Right lobe of liver (tissue), 6 donors: ENCODE results near the gene PLCD1. TPM values are rescaled to one million over a fixed set of nuclear protein-coding genes. Genes with fewer than 3 reads are reported as not detected.
A peak's percentile ranks its signal among the peaks of the same experiment; 100 is the strongest.
"Not testable (repeated sequence)": the region's sequence is repeated elsewhere in the genome, so short reads cannot be mapped to it uniquely, and the experiment has no call there.

ENCODE experiments used
- ATAC-seq, 4 donors: fragments of 200-7000 bp; cut with Tn5 transposase; one replicate each; pipeline ENCODE4 v1.9.1; 2020; ENCODE audit warnings: mild to moderate bottlenecking in 4 of 4, moderate library complexity in 4 of 4
- DNase-seq, 3 donors: peaks; one replicate each; pipeline ENCODE4 v3.0.0-alpha.2; 2020
- H3K27ac ChIP-seq, 3 donors: fragments of 200-600 bp; one replicate each; pipeline ENCODE4 v1.8.0; 2022
- H3K27me3 ChIP-seq, 2 donors: fragments of 200-600 bp; one replicate each; pipeline ENCODE4 v1.8.0; 2022
- H3K36me3 ChIP-seq, 4 donors: fragments of 200-600 bp; sonication (generic) in 1 of 4; one replicate each; pipeline versions ENCODE4 v1.5.1 to v1.8.0; 2017 to 2022; ENCODE audit warnings: control low read depth in 1 of 4
- H3K4me1 ChIP-seq, 4 donors: fragments of 200-600 bp; sonication (generic) in 1 of 4; one replicate each; pipeline versions ENCODE4 v1.5.1 to v1.8.0; 2017 to 2022; ENCODE audit warnings: control low read depth in 1 of 4
- H3K4me3 ChIP-seq, 3 donors: fragments of 200-600 bp; one replicate each; pipeline ENCODE4 v1.8.0; 2022
- H3K9me3 ChIP-seq, 4 donors: fragments of 200-600 bp; sonication (generic) in 1 of 4; one replicate each; pipeline versions ENCODE4 v1.5.1 to v1.8.0; 2017 to 2022; ENCODE audit warnings: control low read depth in 1 of 4
- CTCF ChIP-seq, 4 donors: fragments of 200-600 bp in 3 of 4; fragments of 450-650 bp in 1 of 4; IDR thresholded peaks; one replicate each; pipeline versions ENCODE4 v1.5.1 to v1.8.0; 2016 to 2022; ENCODE audit warnings: antibody characterized with exemption in 4 of 4, mild to moderate bottlenecking in 2 of 4
- POLR2A ChIP-seq: fragments of 450-650 bp; IDR thresholded peaks from one replicate; pipeline ENCODE4 v1.6.1; 2017; ENCODE audit warnings: antibody characterized with exemption, mild to moderate bottlenecking
- WGBS: methylation state at CpG from one replicate; pipeline ENCODE4 v1.1.6; 2018; ENCODE audit warnings: low coverage, low lambda C conversion rate; ENCODE audit not compliant: insufficient coverage; ENCODE audit errors: missing lambda C conversion rate; 5-methylcytosine and 5-hydroxymethylcytosine counted together
- intact Hi-C, 2 donors: fragments of 100-400 bp; cut with DNase I; formaldehyde crosslinking; loops; one replicate each; pipeline versions ENCODE4 v1.11.2 to v1.14.1; 2022
- total RNA-seq, 6 experiments: library from RNA; depleted of rRNA in 2 of 6; stranded (reverse); fragments of >200 nt in 2 of 6; fragmentation: NEBNext Ultra II Directional in 3 of 6; extraction: Animal tissue kit (Norgen Biotek cat#: 25700) in 3 of 6; gene quantifications; one replicate each; pipeline versions ENCODE4 v1.1.0 to v1.2.4, GENCODE V29; 2016 to 2023
- donor health status: DM: no; HTN: yes; CAD: no.
- donor health status: DM: no; HTN: no; CAD: no.
- donor health status: DM: no; HTN: no; CAD: no.
- donor health status: DM: no; HTN: yes; CAD: no.
- donor health status: DM: no; HTN: yes; CAD: no.

Gene PLCD1
- total RNA-seq, 6 experiments from 2014 or later = 6.5 to 10.2 (median 7.7) TPM

GRCh38 chr3:37991109-37991508 lies 38.3 kb downstream of the PLCD1 start:
- WGBS = 66% methylated on average over 5 of the region's 6 CpGs
- H3K9me3 ChIP-seq = no peaks in the 10 kb centered on the region
- H3K27me3 ChIP-seq = no peaks in the 10 kb centered on the region
- H3K4me1 ChIP-seq = peaks cover 0 to 8% (median 0%) of the 10 kb centered on the region in 4 donors
- H3K4me3 ChIP-seq = no peak overlapping the region
- DNase-seq (no peak), ATAC-seq (no peak)
- TF ChIP-seq CTCF (IDR thresholded peaks at IDR 0.05) (no peak), POLR2A (no peak)
- no peaks in the 10 kb centered on the region for H3K36me3 ChIP-seq
- intact Hi-C loops = no loop called here
- H3K27ac ChIP-seq = no peak overlapping the region

- Histone ChIP-seq H3K27ac (no peak within 1 kb of the TSS), H3K9me3 (no peaks in the 10 kb centered on the region), H3K4me3 (no peak within 1 kb of the TSS), H3K36me3 (no peaks in the 10 kb centered on the region), H3K27me3 (no peaks in the 10 kb centered on the region), H3K4me1 (peaks cover 0 to 8% (median 0%) of the 10 kb centered on the region in 4 donors)
- peak in 2 of 3 donors; percentile 46 to 56 for DNase-seq
- WGBS = 97% methylated on average over 8 of the region's 10 CpGs
- no peak for TF ChIP-seq CTCF (IDR thresholded peaks at IDR 0.05)
- TF ChIP-seq POLR2A = no peak
- no peak for ATAC-seq
- intact Hi-C loops = no loop called here
Measured at GRCh38 chr3:37990527-37990926, 38.9 kb downstream of the PLCD1 start, which contains the start of gene VILL. TSS of gene VILL (plus strand) at chr3:37990786. CDS start at chr3:37993673, 2,887 bp downstream.

GRCh38 chr3:37989821-37990480 lies 39.5 kb downstream of the PLCD1 start:
- no peaks in the 10 kb centered on the region for H3K27me3 ChIP-seq
- no peak overlapping the region for H3K4me3 ChIP-seq
- H3K36me3 ChIP-seq = no peaks in the 10 kb centered on the region
- no peak overlapping the region for H3K27ac ChIP-seq
- no peaks in the 10 kb centered on the region for H3K9me3 ChIP-seq
- intact Hi-C loops = no loop called here
- TF ChIP-seq POLR2A (no peak), CTCF (IDR thresholded peaks at IDR 0.05) (no peak)
- H3K4me1 ChIP-seq = peaks cover 0 to 8% (median 0%) of the 10 kb centered on the region in 4 donors
- 60% methylated on average over 1 of the region's 7 CpGs for WGBS
- DNase-seq = peak in 2 of 3 donors; percentile 36 to 42
- no peak for ATAC-seq

GRCh38 chr3:37988931-37989525 lies 40.4 kb downstream of the PLCD1 start:
- peak in 1 of 3 donors; percentile 35 for DNase-seq
- ATAC-seq = no peak
- TF ChIP-seq CTCF (IDR thresholded peaks at IDR 0.05) (no peak), POLR2A (no peak)
- H3K4me3 ChIP-seq = no peak overlapping the region
- H3K4me1 ChIP-seq = peaks cover 0 to 8% (median 0%) of the 10 kb centered on the region in 4 donors
- H3K27ac ChIP-seq = no peak overlapping the region
- H3K27me3 ChIP-seq = no peaks in the 10 kb centered on the region
- WGBS = 83% methylated on average over 14 of the region's 15 CpGs
- no peaks in the 10 kb centered on the region for H3K9me3 ChIP-seq
- H3K36me3 ChIP-seq = no peaks in the 10 kb centered on the region
- intact Hi-C loops = no loop called here

GRCh38 chr3:37988376-37988775 lies 41.1 kb downstream of the PLCD1 start:
- H3K4me1 ChIP-seq, H3K4me3 ChIP-seq, H3K27me3 ChIP-seq, H3K36me3 ChIP-seq, H3K27ac ChIP-seq, H3K9me3 ChIP-seq, intact Hi-C loops, ATAC-seq, DNase-seq: not testable (repeated sequence)
- WGBS = 68% methylated on average over 5 of the region's 10 CpGs
